SIG-M5 treated with dmso at 0.1 percent for 504 hours (cell line): Measurements from ENCODE around the gene SNX30.
A peak's percentile ranks its signal among the peaks of the same experiment; 100 is the strongest.
"Not testable (repeated sequence)": the region's sequence is repeated elsewhere in the genome, so short reads cannot be mapped to it uniquely, and the experiment has no call there.

ENCODE experiments used
- DNase-seq: peaks from one replicate; lab custom pipeline; 2025; ENCODE audit not compliant: unreplicated experiment; lab: John Stamatoyannopoulos, UW

The SNX30 gene, protein sequence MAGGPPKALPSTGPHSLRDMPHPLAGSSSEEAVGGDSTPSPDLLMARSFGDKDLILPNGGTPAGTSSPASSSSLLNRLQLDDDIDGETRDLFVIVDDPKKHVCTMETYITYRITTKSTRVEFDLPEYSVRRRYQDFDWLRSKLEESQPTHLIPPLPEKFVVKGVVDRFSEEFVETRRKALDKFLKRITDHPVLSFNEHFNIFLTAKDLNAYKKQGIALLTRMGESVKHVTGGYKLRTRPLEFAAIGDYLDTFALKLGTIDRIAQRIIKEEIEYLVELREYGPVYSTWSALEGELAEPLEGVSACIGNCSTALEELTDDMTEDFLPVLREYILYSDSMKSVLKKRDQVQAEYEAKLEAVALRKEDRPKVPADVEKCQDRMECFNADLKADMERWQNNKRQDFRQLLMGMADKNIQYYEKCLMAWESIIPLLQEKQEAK

DNA sequence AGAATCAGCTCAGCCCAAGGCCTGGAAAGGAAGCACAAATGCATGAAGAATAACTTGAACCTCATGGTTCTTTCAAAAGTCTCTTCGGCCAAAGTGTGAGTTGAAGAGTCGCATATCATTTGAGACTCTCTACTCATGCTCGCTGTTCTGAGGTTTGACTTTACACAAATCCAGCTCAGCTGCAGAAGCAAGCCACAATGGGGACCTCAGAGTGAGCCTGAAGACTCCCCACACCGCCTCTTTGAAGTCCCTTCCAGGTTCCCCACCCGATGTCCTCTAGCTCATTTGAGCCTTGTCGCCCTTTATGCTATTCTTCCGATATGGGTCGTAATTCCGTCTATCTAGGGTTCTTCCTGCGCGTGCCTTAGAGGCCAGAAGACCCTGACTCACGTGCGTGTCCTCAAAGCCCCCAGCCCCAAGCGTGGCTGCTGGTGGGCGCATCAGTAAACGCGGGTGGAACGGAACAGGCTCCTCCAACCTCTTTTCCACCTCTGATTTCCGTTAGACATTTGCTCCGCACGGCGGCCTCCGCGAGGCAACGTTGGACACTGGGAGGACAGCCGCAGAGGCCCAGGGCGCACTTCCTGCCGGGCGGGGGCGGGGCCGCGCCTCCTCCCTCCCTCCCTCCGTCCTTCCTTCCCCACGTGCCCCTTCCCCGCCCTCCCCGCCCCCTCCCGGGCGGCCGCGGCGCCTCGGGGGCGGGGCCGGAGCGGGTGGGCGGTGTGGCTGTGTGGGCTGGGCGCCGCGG lies at the start of gene SNX30:
Gene SNX30 (plus strand): TSS at position 745 of the 748 bp plus-strand sequence. CDS start 242 bp downstream, outside the sequence.
- peak; percentile 73 for DNase-seq

DNA sequence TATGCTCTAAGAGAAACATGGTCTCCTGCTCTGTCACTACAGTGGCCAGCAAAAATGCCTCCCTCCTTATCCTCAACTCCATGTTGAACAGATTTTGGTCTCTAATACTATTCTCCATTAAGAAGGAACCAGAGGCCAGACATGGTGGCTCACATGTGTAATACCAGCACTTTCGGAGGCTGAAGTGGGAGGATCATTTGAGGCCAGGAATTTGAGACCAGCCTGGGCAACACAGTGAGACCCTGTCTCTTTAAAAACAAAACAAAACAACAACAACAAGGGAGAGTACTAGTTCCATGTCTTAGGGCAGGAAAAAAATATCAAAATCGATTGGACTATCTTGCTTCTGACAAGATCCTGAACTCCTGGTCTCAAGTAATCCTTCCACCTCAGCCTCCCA lies 47.3 kb upstream of the SNX30 start:
- no peak for DNase-seq

DNA sequence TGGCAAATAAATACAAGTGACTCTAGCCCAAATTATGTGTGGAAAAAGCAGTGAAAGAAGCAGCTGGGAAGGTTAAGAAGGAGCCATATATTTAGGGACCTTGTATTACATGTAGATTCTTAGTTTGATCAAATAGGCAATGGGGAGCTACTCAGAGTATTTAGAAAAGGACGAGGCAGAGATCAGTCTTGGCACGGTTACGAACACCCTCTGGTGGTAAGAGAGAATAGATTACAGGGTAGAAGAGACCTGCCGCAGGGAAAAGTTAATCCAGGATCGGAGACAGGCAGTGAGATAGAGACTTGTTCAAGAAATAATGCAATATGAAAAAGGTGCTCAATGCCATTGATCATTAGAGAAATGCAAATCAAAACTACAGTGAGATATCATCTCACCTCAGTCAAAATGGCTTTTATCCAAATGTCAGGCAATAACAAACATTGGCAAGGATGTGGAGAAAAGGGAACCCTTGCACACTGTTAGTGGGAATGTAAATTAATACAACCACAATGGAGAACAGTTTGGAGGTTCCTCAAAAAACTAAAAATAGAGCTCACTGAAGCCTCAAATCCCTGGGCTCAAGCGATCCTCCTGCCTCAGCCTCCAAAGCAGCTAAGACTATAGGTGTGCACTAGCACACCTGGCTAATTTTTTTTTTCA lies 44.7 kb upstream of the SNX30 start:
- DNase-seq, result peak; percentile 36

DNA sequence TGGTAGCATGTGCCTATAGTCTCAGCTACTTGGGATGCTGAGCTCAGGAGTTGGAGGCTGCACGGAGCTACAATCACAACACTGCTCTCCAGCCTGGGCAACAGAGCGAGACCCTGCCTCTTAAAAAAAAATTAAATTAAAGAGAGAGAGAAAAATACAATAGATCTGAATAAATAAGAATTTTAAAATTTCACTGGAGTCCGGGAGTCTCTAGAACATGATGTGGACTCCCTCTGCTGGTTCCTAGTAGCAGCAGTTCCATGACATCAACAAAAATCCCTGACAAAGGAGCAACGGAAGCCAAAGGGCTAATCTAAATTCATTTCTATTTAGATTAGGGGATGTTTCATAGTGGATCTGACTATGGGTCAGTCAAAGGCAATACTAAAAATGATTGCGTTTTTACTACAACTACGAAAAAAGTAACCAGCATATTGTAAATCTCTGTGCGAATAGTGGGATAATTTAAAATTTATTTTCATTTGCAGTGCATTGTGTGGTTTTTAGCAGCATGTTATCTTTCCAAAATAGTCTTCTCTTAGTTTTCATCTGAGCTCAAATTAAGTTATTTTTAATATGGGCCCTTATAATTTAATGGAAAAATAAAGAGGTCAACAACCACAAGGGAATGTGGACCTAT lies 39.4 kb upstream of the SNX30 start:
- DNase-seq, result no peak

DNA sequence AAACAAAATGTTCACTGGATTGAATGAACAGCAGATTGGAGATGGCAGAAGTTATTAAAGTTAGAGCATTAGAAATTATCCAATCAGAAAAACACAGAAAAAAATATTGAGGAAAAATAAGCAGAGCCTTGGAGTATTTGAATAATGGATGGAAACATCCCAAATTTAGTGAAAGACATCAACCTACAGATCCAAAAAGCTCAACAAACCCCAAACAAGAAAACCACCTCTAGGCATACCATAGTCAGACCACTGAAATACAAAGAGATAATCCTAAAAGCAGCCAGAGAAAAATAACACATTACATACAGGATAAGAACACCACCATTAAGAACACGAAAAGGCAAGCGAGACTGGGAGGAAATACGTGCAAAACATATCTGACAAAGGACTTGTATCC lies 37.9 kb upstream of the SNX30 start:
- DNase-seq, result no peak

DNA sequence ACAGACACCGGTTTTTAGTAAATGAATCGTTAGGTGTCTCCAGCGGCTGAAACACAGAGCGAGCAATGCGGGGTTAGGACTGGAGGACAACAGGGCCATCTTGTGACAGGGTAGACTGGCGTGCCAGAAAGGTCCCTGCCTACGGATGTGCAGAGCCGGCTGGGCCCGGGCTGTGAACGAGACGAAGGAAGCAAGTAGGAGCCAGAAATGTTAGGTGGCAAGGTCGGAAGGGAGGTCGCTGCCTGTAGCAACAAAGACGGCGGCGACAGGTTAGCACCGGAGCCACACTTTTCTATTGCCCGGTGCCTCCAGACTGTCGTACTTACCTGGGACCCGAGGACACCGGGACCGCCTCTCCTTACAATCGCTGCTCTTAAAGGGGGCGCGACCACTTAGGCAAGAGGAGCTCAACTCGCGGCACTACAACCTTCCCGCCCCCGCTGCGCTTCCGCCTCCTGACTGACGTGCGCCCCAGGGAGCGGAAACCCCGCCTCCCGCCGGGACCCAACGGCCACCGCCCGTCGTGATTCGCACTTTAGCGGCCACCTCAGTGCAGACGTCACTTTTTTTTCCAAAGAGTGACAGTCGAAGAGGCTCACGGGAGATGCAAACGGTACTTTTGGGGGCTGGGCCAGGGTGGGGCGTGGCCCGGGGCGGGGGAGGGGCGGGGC lies 32.8 kb upstream of the SNX30 start, which contains the start of gene INIP:
Gene INIP (minus strand): TSS at position 457 of the 671 bp plus-strand sequence. CDS start 1,632 bp downstream, outside the sequence.
- DNase-seq, result peak; percentile 95

DNA sequence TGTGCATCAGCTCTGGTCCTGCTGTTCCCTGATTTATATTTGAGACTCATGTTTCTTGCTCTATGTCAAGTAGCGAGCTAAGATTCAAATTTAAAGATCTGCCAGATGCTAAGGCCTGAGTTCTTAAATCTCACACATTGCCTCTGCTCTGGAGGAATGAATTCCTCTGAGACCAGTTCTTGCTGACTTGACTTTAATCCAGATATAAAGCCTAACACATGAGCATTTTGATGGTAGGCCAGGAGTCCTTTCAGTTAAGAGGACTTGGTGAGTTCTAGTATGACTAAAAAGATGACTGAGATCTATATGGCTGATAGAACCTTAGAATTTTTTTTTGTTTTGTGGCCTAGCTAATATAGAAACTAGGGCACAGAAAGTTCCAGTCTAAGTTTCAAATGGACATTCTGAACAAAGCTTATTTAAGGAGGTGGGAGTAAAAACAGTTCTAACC lies 31.3 kb upstream of the SNX30 start:
- no peak for DNase-seq

DNA sequence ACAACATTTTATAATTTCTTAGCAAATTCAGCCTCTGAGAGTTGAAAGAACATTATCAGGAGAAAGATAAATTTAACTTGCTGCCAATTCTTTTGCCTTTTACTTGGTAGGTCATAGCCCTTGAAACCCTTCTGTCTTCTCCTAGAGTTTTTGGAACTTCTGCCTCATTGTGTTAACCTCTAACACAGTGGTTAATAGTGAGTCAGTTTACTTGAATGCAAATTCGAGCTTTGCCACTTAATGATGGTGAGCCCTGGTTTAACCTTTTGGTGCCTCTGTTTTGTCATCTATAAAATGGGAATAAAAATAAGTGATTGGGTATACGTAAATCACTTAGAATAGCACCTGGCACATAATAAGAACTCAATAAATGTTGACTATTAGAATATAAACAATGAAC lies 30.9 kb upstream of the SNX30 start:
- DNase-seq, result no peak

DNA sequence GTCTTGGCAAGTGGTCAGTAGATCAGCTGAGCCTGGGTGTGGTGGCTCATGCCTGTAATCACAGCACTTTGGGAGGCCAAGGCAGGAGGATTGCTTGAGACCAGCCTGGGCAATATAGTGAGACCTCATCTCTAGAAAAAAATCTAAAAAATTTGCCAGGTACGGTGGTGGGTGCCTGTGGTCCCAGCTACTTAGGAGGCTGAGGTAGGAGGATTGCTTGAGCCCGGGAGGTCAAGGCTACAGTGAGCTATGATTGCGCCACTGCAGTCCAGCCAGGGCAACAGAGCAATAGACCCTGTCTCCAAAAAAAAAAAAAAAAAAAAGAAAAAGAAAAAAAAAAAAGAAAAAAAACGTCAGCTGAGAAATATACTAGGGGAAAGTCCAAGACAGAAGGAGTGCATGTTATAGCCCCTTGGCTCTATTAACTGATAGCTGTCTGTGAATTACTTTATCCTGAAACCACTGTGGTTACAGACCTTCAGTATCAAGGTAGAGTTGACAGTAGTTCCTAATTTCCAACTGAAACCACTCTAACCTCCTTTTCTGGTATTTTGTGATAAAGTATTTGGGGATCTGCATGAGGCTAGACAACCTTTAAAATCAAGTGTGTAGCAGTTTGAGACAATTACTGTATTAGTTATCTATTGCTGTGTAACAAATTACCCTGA lies 30.3 kb upstream of the SNX30 start:
- no peak for DNase-seq

DNA sequence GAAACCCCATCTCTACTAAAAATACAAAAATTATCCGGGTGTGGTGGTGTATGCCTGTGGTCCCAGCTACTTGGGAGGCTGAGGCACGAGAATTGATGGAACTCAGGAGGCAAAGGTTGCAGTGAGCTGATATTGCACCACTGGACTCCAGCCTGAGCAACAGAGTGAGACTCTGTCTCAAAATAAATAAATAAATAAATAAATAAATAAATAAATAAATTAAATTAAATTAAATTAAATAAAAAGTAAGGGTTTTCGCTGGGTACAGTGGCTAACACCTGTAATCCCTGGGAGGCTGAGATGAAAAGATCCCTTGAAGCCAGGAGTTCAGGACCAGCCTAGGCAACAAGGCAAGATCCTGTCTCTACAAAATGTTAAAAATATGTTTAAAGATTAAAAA lies 27.8 kb upstream of the SNX30 start:
- DNase-seq, result not testable (repeated sequence)

DNA sequence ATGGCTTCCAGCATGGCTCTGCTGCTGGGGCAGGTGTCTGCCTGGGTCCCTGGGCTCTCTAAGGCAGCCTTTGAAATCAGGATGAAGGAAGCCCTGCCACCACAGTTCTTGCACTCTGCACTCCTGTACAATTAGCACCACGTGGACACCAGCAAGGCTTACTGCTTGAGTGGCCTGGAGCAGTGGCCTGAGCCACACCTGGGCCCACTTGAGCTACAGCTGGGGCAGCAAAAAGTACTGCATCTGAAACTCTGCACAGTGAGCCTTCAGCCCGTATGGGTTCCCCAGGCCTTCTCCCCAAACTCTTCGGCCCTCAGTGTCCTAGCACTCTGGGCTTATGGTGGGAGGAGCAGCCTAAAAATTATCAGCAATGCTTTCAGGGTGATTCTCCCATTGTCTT lies 24.6 kb upstream of the SNX30 start:
- no peak for DNase-seq

DNA sequence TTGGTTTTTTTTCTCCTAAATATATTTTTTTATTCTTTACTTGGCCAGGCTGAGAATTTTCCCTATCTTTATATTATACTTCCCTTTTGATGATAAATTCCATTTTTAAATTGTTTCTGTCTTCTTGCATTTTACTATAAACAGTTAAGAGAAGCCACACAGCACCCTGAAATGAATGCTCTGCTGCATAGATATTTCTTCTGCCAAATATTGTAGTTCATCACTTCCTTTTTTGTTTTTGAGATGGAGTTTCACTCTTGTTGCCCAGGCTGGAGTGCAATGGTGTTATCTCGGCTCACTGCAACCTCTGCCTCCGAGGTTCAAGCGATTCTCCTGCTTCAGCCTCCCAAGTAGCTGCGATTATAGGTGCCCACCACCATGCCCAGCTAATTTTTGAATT lies 24.1 kb upstream of the SNX30 start:
- DNase-seq, result peak; percentile 34

DNA sequence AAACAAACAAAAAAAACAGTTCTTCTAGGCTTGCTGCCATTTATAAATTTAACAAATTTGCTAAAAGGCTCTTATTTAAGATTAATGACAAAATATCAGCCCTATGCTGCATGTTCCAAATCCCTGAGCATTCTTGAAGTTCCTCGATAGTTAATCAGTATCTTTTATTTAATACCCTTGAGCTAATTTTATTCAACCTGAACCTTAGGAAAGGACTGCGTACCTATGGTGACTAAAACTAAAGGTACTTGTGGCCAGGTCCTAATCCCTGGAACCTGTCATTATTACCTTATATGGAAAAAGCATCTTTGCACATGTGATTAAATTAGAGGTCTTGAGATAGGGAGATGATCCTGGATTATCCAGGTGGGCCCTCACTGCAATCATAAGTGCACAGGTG lies 22.2 kb upstream of the SNX30 start:
- no peak for DNase-seq

DNA sequence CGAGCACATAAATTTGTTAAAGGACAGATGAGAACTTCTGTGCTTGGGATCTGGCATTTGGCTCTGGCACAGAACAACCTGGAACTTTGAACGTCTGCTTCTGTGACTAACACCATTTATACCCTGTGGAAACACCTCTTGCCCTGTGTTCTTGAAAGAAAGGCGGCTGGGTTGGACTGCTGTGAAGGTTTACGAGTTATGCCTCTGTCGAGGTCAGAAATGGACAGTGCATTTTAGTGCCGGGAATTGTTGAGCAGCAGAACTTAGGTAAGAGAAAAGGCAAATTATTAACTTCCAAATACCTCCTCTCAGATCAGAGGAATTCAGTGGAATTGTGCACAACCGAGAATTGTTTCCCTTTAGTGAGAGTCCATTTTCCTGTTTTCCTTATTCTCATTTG lies 18.6 kb upstream of the SNX30 start:
- no peak for DNase-seq

DNA sequence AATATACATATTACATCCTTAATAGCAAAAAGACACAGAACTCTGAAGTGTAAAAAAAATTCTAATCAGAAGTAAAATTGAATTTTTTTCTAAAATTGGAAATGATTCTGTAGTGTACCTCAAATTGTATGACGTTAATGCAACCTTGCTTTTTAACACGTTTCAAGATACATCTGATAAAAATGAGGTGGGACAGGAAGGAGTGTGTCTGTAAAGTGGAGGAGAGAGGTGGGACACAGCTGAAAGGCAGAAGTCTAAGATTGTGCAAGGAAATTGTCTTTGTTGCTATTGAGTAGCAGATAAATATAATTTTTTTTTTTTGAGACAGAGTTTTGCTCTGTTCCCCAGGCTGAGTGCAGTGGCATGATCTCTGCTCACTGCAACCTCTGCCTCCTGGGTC lies 15.7 kb upstream of the SNX30 start:
- no peak for DNase-seq

DNA sequence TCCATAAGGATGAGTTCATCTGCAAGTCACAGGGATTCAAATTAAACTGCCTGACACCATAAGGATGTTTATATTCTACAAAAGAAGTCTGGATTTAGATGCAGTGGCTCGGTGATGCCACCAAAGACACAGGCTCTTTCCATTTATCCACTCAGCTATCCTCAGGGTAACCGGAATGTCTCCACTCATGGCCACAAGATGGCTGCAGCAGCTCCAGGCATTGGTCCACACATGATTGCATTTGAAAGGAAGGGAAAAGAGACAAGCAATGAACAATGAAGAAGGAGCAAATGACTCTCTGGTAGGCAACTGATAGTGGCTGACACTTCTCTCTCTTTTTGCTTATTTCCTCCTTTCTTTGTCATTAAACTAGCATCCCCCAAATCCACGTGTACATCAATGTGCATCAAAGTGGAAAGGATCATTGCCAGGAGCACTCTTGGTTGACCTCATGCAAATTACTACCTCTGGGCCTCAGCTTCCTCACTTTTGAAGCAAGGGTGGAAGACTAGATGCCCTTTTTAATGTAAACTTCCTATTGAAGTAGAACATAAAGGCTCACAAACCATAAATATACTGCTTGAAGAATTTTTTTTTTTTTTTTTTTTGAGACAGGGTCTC lies 7.2 kb upstream of the SNX30 start:
- no peak for DNase-seq

DNA sequence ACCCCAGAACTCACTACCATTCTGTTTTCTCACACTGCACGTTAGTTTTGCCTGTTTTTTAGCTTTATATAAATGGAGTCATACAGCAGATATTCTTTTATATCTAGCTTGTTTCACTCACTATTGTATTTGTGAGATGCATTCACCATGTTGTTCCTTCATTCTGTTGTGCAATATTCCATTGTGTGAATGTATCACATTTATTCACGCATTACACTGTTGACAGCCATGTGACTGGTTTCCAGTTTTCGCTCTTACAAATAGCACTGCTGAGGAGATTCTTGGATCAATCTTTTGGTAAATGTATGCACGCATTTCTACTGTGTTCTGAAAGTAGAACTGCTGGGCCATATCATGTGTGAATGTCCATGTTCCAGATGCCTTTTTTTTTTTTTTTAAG lies 6.4 kb upstream of the SNX30 start:
- no peak for DNase-seq

DNA sequence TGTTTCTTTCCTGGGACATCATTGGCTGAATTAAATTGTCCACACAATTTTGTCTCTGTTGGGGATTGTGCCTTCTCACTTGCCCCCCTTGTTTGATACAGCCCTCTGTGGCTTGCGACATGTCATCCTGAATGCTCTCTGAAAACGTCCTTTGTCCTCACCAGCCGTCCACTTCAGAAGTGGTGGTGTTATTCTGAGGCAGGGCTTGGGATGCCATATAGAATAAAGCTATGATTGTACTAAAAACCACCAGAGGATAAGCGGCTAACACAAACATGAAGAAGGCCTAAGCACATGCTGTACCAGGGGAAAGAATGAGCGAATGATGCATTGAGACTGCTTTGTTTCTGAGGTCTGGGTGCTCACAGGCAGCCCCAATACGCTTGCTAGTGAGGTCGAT lies 3.5 kb upstream of the SNX30 start:
- DNase-seq, result no peak

DNA sequence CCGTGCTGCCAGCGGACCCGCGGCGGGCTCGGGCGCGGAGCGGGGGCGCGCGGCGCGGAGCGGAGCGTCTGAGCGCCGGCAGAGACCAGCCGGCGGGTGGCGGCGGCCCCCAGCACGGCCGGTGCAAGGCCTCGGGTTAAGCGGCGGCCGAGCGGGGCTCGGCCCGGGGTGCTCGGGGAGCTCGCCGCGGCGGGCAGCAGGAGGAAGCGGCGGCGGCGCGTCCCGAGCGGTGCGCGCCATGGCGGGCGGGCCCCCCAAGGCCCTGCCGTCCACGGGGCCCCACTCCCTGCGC lies 150 bp downstream of the SNX30 start:
- DNase-seq, result no peak
